ENCODE results near the gene PSMC6. TPM values are rescaled to one million over a fixed set of nuclear protein-coding genes. Genes with fewer than 3 reads are reported as not detected.

The PSMC6 gene
- total and polyA plus RNA-seq, 2 experiments from 2014 or later = 143 to 176 TPM

GRCh38 chr14:52755607-52756316 lies 48.8 kb downstream of the PSMC6 start (continued):
- TF ChIP-seq ZNF114 (CRISPR knock-in tag; IDR thresholded peaks at IDR 0.05) (no peak), ZNF331 (CRISPR knock-in tag; IDR thresholded peaks at IDR 0.05; ENCODE audit: low read depth) (no peak), POLR2AphosphoS5 (IDR thresholded peaks at IDR 0.05; ENCODE audit: low read depth) (no peak), NANOG (IDR thresholded peaks at IDR 0.05; ENCODE audit: borderline replicate concordance) (no peak), CREB1 (CRISPR knock-in tag; IDR thresholded peaks at IDR 0.05; ENCODE audit: low read depth) (no peak), JUNB (IDR thresholded peaks at IDR 0.05; ENCODE audit: unreplicated experiment) (no peak), STAT1 (IDR thresholded peaks at IDR 0.05; ENCODE audit: unreplicated experiment) (no peak), ETS1 (IDR thresholded peaks at IDR 0.05) (no peak)
- TF ChIP-seq, protein P1, sequence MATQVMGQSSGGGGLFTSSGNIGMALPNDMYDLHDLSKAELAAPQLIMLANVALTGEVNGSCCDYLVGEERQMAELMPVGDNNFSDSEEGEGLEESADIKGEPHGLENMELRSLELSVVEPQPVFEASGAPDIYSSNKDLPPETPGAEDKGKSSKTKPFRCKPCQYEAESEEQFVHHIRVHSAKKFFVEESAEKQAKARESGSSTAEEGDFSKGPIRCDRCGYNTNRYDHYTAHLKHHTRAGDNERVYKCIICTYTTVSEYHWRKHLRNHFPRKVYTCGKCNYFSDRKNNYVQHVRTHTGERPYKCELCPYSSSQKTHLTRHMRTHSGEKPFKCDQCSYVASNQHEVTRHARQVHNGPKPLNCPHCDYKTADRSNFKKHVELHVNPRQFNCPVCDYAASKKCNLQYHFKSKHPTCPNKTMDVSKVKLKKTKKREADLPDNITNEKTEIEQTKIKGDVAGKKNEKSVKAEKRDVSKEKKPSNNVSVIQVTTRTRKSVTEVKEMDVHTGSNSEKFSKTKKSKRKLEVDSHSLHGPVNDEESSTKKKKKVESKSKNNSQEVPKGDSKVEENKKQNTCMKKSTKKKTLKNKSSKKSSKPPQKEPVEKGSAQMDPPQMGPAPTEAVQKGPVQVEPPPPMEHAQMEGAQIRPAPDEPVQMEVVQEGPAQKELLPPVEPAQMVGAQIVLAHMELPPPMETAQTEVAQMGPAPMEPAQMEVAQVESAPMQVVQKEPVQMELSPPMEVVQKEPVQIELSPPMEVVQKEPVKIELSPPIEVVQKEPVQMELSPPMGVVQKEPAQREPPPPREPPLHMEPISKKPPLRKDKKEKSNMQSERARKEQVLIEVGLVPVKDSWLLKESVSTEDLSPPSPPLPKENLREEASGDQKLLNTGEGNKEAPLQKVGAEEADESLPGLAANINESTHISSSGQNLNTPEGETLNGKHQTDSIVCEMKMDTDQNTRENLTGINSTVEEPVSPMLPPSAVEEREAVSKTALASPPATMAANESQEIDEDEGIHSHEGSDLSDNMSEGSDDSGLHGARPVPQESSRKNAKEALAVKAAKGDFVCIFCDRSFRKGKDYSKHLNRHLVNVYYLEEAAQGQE (IDR thresholded peaks at IDR 0.05; ENCODE audit: unreplicated experiment) = no peak
- TF ChIP-seq, protein P2, sequence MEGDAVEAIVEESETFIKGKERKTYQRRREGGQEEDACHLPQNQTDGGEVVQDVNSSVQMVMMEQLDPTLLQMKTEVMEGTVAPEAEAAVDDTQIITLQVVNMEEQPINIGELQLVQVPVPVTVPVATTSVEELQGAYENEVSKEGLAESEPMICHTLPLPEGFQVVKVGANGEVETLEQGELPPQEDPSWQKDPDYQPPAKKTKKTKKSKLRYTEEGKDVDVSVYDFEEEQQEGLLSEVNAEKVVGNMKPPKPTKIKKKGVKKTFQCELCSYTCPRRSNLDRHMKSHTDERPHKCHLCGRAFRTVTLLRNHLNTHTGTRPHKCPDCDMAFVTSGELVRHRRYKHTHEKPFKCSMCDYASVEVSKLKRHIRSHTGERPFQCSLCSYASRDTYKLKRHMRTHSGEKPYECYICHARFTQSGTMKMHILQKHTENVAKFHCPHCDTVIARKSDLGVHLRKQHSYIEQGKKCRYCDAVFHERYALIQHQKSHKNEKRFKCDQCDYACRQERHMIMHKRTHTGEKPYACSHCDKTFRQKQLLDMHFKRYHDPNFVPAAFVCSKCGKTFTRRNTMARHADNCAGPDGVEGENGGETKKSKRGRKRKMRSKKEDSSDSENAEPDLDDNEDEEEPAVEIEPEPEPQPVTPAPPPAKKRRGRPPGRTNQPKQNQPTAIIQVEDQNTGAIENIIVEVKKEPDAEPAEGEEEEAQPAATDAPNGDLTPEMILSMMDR (conservative IDR thresholded peaks at IDR 0.05; ENCODE audit: low read depth in 2 of 2) = no peak

GRCh38 chr14:52759145-52759544 lies 52.1 kb downstream of the PSMC6 start:
- no peaks in the 10 kb centered on the region for H3K27me3 ChIP-seq (ENCODE audit: insufficient read depth)
- H3K27ac Mint-ChIP-seq = no peak overlapping the region
- H3K4me1 Mint-ChIP-seq = no peaks in the 10 kb centered on the region
- no peaks in the 10 kb centered on the region for H3K9me2 ChIP-seq (ENCODE audit: insufficient read depth)
- DNase-seq (ENCODE audit: low spot score) (no peak), ATAC-seq (no peak)
- H3K27me3 Mint-ChIP-seq (ENCODE audit: insufficient read depth, low read depth, poor library complexity) = peaks cover 1% of the 10 kb centered on the region
- H3K4me1 ChIP-seq (ENCODE audit: insufficient read depth) = no peaks in the 10 kb centered on the region
- no peak overlapping the region for H2AFZ ChIP-seq
- H3K36me3 ChIP-seq (ENCODE audit: insufficient read depth) = peaks cover 16% of the 10 kb centered on the region
- peaks cover 33% of the 10 kb centered on the region for H3K36me3 Mint-ChIP-seq (ENCODE audit: low read depth)
- H3F3A ChIP-seq (replicated peaks; ENCODE audit: low read depth) = no peaks in the 10 kb centered on the region
- H3K4me3 ChIP-seq = no peak overlapping the region
- H3K9me3 Mint-ChIP-seq = no peaks in the 10 kb centered on the region
- 0 out of 2 replicates have a peak, but pooled peaks cover 4% of the 10 kb centered on the region for H3K79me2 ChIP-seq (replicated peaks; ENCODE audit: insufficient read depth)
- H4K20me1 ChIP-seq (replicated peaks; ENCODE audit: insufficient read depth) = no peaks in the 10 kb centered on the region
- H3K4me3 Mint-ChIP-seq = no peak overlapping the region
- no peak overlapping the region for H3K27ac ChIP-seq (ENCODE audit: low read depth)
- H3K4me2 ChIP-seq = no peak overlapping the region
- TF ChIP-seq NANOG (IDR thresholded peaks at IDR 0.05; ENCODE audit: borderline replicate concordance) (no peak), ZNF462 (CRISPR knock-in tag; IDR thresholded peaks at IDR 0.05) (no peak), ZNF114 (CRISPR knock-in tag; IDR thresholded peaks at IDR 0.05) (no peak), STAT1 (IDR thresholded peaks at IDR 0.05; ENCODE audit: unreplicated experiment) (no peak), POLR2AphosphoS5 (IDR thresholded peaks at IDR 0.05; ENCODE audit: low read depth) (no peak), EZH2 (IDR thresholded peaks at IDR 0.05; ENCODE audit: low read depth, unreplicated experiment) (no peak)
